IMR-90 (cell line): Measurements from ENCODE around the gene OSGIN1. TPM values are rescaled to one million over a fixed set of nuclear protein-coding genes. Genes with fewer than 3 reads are reported as not detected.

Source experiments
- ATAC-seq: fragments of 200-7000 bp; cut with Tn5 transposase; 2 replicates; pipeline ENCODE4 v1.9.1; 2020; ENCODE audit warnings: low read depth, mild to moderate bottlenecking, moderate library complexity
- BruUV-seq: library from RNA; stranded (reverse); fragments of 400-500 nt; replicated peaks from 2 replicates; lab custom pipeline; 2021; lab: Mats Ljungman, UMichigan
- CTCF ChIA-PET: fragments of 300-600 bp; formaldehyde crosslinking; extraction: SDS; loops from one replicate; lab custom pipeline; 2021; ENCODE audit warnings: antibody characterized with exemption; lab: Yijun Ruan, JAX
- POLR2A ChIA-PET: fragments of 300-600 bp; sonication (Branson Sonifier 250); formaldehyde crosslinking; loops from one replicate; lab custom pipeline; 2022; ENCODE audit warnings: antibody characterized with exemption; ENCODE audit not compliant: unreplicated experiment; lab: Charles Lee
- DNase-seq: peaks from one replicate; pipeline ENCODE4 v3.0.0; 2013
- H2AFZ ChIP-seq: replicated peaks from 2 replicates; pipeline ENCODE3; 2013; ENCODE audit warnings: low read length, mild to moderate bottlenecking; ENCODE audit not compliant: poor library complexity
- H2AK5ac ChIP-seq: 2 replicates; pipeline ENCODE4 v1.6.1; 2013; ENCODE audit warnings: low read depth, low read length, inconsistent platforms
- H2AK9ac ChIP-seq: replicated peaks from 2 replicates; pipeline ENCODE3; 2013; ENCODE audit warnings: mild to moderate bottlenecking, low read depth, low read length, moderate library complexity; ENCODE audit not compliant: poor library complexity
- H2BK120ac ChIP-seq: 2 replicates; pipeline ENCODE4 v1.6.1; 2013; ENCODE audit warnings: low read depth, low read length, inconsistent platforms
- H2BK15ac ChIP-seq: 3 replicates; pipeline ENCODE4 v1.6.1; 2013; ENCODE audit warnings: low read depth, low read length, inconsistent platforms
- H2BK20ac ChIP-seq: 2 replicates; pipeline ENCODE4 v1.6.1; 2013; ENCODE audit warnings: low read depth, mild to moderate bottlenecking, inconsistent platforms, low read length, moderate library complexity
- H2BK5ac ChIP-seq: 2 replicates; pipeline ENCODE4 v1.6.1; 2013; ENCODE audit warnings: mild to moderate bottlenecking, low read depth, low read length, inconsistent platforms; ENCODE audit not compliant: poor library complexity, severe bottlenecking
- H3K14ac ChIP-seq: replicated peaks from 2 replicates; pipeline ENCODE4 v1.6.1; 2013; ENCODE audit warnings: low read depth, low read length, inconsistent platforms
- H3K18ac ChIP-seq: 2 replicates; pipeline ENCODE4 v1.6.1; 2013; ENCODE audit warnings: low read depth, low read length, control low read depth
- H3K23ac ChIP-seq: 2 replicates; pipeline ENCODE4 v1.6.1; 2013; ENCODE audit warnings: low read depth, low read length, inconsistent platforms
- H3K27ac ChIP-seq: 2 replicates; pipeline ENCODE4 v1.5.1; 2013; ENCODE audit warnings: mild to moderate bottlenecking, control low read depth, low read length; ENCODE audit not compliant: insufficient read depth
- H3K27me3 ChIP-seq: 2 replicates; pipeline ENCODE4 v1.6.1; 2013; ENCODE audit warnings: low read length; ENCODE audit not compliant: control insufficient read depth, insufficient read depth
- H3K36me3 ChIP-seq: 2 replicates; pipeline ENCODE4 v1.6.1; 2013; ENCODE audit warnings: low read length, mixed read lengths; ENCODE audit not compliant: control insufficient read depth, insufficient read depth
- H3K4ac ChIP-seq: 2 replicates; pipeline ENCODE4 v1.6.1; 2013; ENCODE audit warnings: low read depth, low read length, inconsistent platforms
- H3K4me1 ChIP-seq: 2 replicates; pipeline ENCODE4 v1.6.1; 2013; ENCODE audit warnings: low read length, mixed read lengths; ENCODE audit not compliant: control insufficient read depth, insufficient read depth
- H3K4me2 ChIP-seq: 2 replicates; pipeline ENCODE4 v1.6.1; 2013; ENCODE audit warnings: low read depth, mild to moderate bottlenecking, control low read depth, low read length, moderate library complexity
- H3K4me3 ChIP-seq: 2 replicates; pipeline ENCODE4 v1.5.1; 2013; ENCODE audit warnings: low read depth, mild to moderate bottlenecking, control low read depth, low read length, moderate library complexity; ENCODE audit not compliant: insufficient read depth
- H3K56ac ChIP-seq: 2 replicates; pipeline ENCODE4 v1.6.1; 2013; ENCODE audit warnings: low read length, inconsistent platforms; ENCODE audit not compliant: insufficient read depth; ENCODE audit errors: extremely low read depth
- H3K79me1 ChIP-seq, 2 experiments: 2 replicates each; pipeline ENCODE4 v1.6.1; 2013; ENCODE audit warnings: low read length in 2 of 2, inconsistent platforms in 1 of 2, low read depth in 1 of 2
- H3K9ac ChIP-seq: 2 replicates; pipeline ENCODE4 v1.6.1; 2013; ENCODE audit warnings: low read depth, low read length, control low read depth
- H3K9me1 ChIP-seq: 2 replicates; pipeline ENCODE4 v1.6.1; 2013; ENCODE audit warnings: low read length, inconsistent platforms; ENCODE audit not compliant: insufficient read depth
- H3K9me3 ChIP-seq: 2 replicates; pipeline ENCODE4 v1.6.1; 2013; ENCODE audit warnings: low read length; ENCODE audit not compliant: control insufficient read depth, insufficient read depth
- H4K20me1 ChIP-seq: 2 replicates; pipeline ENCODE4 v1.6.1; 2013; ENCODE audit warnings: low read length, inconsistent platforms; ENCODE audit not compliant: insufficient read depth
- H4K5ac ChIP-seq: 2 replicates; pipeline ENCODE4 v1.6.1; 2013; ENCODE audit warnings: mild to moderate bottlenecking, low read depth, low read length, control low read depth
- H4K8ac ChIP-seq, 2 experiments: 2 replicates each; pipeline ENCODE4 v1.6.1; 2013; ENCODE audit warnings: low read depth in 2 of 2, low read length in 2 of 2, control low read depth in 1 of 2, inconsistent platforms in 1 of 2
- H4K91ac ChIP-seq: 2 replicates; pipeline ENCODE4 v1.6.1; 2013; ENCODE audit warnings: low read depth, low read length, inconsistent platforms; ENCODE audit not compliant: insufficient read depth
- RFX5 ChIP-seq: IDR thresholded peaks from 2 replicates; pipeline ENCODE4 v1.8.0; 2012; ENCODE audit warnings: low read depth, mild to moderate bottlenecking, low read length, moderate library complexity
- WGBS, 2 experiments: methylation state at CpG; one replicate each; pipeline versions ENCODE4 v1.1.5 to v1.1.7; 2013; ENCODE audit warnings: missing lambda C conversion rate in 2 of 2; ENCODE audit not compliant: insufficient read length in 1 of 2; ENCODE audit errors: extremely low coverage in 2 of 2; 5-methylcytosine and 5-hydroxymethylcytosine counted together
- dilution Hi-C: fragments of 300-500 bp; cut with HindIII; formaldehyde crosslinking; loops from one replicate; pipeline ENCODE4 v1.14.3; 2018; ENCODE audit warnings: low sequenced_read_pairs; ENCODE audit not compliant: unreplicated experiment
- in situ Hi-C: fragments of 300-500 bp; cut with MboI; formaldehyde crosslinking; loops from 3 replicates; pipeline ENCODE4 v1.14.3; 2019; ENCODE audit warnings: low sequenced_read_pairs, inconsistent platforms, mixed read lengths
- intact Hi-C: fragments of 100-400 bp; cut with micrococcal nuclease; formaldehyde crosslinking; loops from 2 replicates; pipeline ENCODE4 v1.10.0; 2022
- polyA plus RNA-seq, 3 experiments: library from polyadenylated mRNA; depleted of rRNA; stranded (reverse); fragments of >200 nt; gene quantifications; 2 replicates each; pipeline ENCODE4 v1.2.3, GENCODE V29; 2012; ENCODE audit warnings: low replicate concordance in 1 of 3
- total RNA-seq: library from RNA; depleted of rRNA; stranded (reverse); fragments of >200 nt; gene quantifications from 2 replicates; pipeline ENCODE4 v1.2.3, GENCODE V29; 2012

OSGIN1 gene
- total and polyA plus RNA-seq, 2 of the 4 experiments (the other 2 are of a cell fraction), result 0.90 to 6.4 TPM

DNA sequence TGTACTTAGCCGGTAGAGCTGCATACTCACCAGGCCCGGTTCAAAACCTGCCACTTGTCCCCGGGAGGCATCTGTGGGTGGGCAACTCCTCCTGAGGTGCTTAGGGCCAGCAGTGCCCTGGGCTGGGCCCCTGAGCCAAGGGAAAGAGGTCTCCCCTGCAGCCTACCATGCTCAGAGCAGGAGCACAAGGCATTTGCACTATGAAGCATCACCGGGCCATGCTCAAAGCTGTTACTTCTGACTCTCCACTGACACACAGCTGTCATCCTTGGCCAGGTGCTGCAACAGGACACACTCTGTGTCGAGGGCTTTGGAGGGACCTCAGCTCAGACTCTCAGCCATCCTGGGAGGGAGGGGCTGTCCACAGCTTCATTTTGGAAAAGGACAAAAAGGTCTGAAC is 52.4 kb downstream of the OSGIN1 start:
- 70% methylated on average over 2 of the region's 5 CpGs; no CpG with 5 or more reads in 1 of the 2 experiments for WGBS, 2 experiments
- POLR2A ChIA-PET, result no interaction called here
- Histone ChIP-seq H2AK9ac (no peak overlapping the region), H3K4me2 (no peak overlapping the region), H2AFZ (peak overlapping the region; percentile 9), H3K9me3 (peaks cover 6% of the 10 kb centered on the region), H2BK20ac (no peak overlapping the region), H3K56ac (no peak overlapping the region), H2BK5ac (no peak overlapping the region), H4K91ac (no peak overlapping the region), H3K14ac (no peak overlapping the region), H3K27ac (no peak overlapping the region), H3K9me1 (no peaks in the 10 kb centered on the region), H3K4me3 (no peak overlapping the region), H4K20me1 (no peaks in the 10 kb centered on the region; the same call in 1 of the 2 replicates), H2AK5ac (no peak overlapping the region), H3K4me1 (no peaks in the 10 kb centered on the region), H3K23ac (no peak overlapping the region), H2BK15ac (no peak overlapping the region), H3K18ac (no peak overlapping the region), H4K5ac (no peak overlapping the region), H2BK120ac (no peak overlapping the region), H3K36me3 (no peaks in the 10 kb centered on the region), H3K4ac (no peak overlapping the region), H3K27me3 (peaks cover 58% of the 10 kb centered on the region), H3K79me1 (no peaks in the 10 kb centered on the region), H3K9ac (no peak overlapping the region), H4K8ac (no peak overlapping the region)
- dilution Hi-C loops, result no loop called here
- BruUV-seq, result no TSS peak
- in situ Hi-C loops, result no loop called here
- CTCF ChIA-PET, result no interaction called here
- no peak for DNase-seq
- intact Hi-C loops, result no loop called here
- TF ChIP-seq RFX5, result no peak
- ATAC-seq, result no peak
